IMR-90 (cell line): ENCODE results near the gene WDR46.

Experiments
- BHLHE40 ChIP-seq: fragments of 150-350 bp; IDR thresholded peaks from 2 replicates; pipeline ENCODE4 v1.6.1; 2016; ENCODE audit warnings: mild to moderate bottlenecking, low read depth, low read length
- CEBPB ChIP-seq: IDR thresholded peaks from 2 replicates; pipeline ENCODE4 v1.6.1; 2012; ENCODE audit warnings: low read depth, low read length, improper control_type of control experiment
- CTCF ChIP-seq: conservative IDR thresholded peaks from 2 replicates; pipeline ENCODE4 v1.5.1; 2012; ENCODE audit warnings: mild to moderate bottlenecking, low read depth, low read length, improper control_type of control experiment
- ELK1 ChIP-seq: fragments of 150-350 bp; IDR thresholded peaks from 2 replicates; pipeline ENCODE4 v1.6.1; 2016; ENCODE audit warnings: low read depth, mild to moderate bottlenecking, low read length, moderate library complexity, borderline replicate concordance
- MAFK ChIP-seq: IDR thresholded peaks from 2 replicates; pipeline ENCODE4 v1.6.1; 2012; ENCODE audit warnings: low read depth, low read length, improper control_type of control experiment
- MAZ ChIP-seq: IDR thresholded peaks from 2 replicates; pipeline ENCODE4 v1.6.1; 2012; ENCODE audit warnings: low read depth, mild to moderate bottlenecking, low read length, improper control_type of control experiment, moderate library complexity, borderline replicate concordance
- POLR2A ChIP-seq: IDR thresholded peaks from 2 replicates; pipeline ENCODE4 v1.6.1; 2012; ENCODE audit warnings: mild to moderate bottlenecking, low read depth, low read length
- RCOR1 ChIP-seq: IDR thresholded peaks from 2 replicates; pipeline ENCODE4 v1.6.1; 2012; ENCODE audit warnings: mild to moderate bottlenecking, low read length, improper control_type of control experiment; ENCODE audit not compliant: insufficient replicate concordance
- SMC3 ChIP-seq: fragments of 150-350 bp; IDR thresholded peaks from 2 replicates; pipeline ENCODE4 v1.6.1; 2016; ENCODE audit warnings: low read depth, mild to moderate bottlenecking, antibody characterized with exemption, low read length, moderate library complexity
- USF2 ChIP-seq: fragments of 150-350 bp; IDR thresholded peaks from 2 replicates; pipeline ENCODE4 v1.6.1; 2017; ENCODE audit warnings: mild to moderate bottlenecking, antibody characterized with exemption, low read length, low read depth

- TF ChIP-seq POLR2A (no peak), USF2 (no peak), CTCF (no peak), CEBPB (no peak), MAZ (no peak), BHLHE40 (no peak), ELK1 (no peak), SMC3 (no peak), RCOR1 (no peak), MAFK (no peak)
Observed at GRCh38 chr6:33323623-33323948, 34.5 kb upstream of the WDR46 start.
